HL-60 (cell line): Measurements from ENCODE around the gene TP53TG5.

ENCODE experiments used
- CTCF ChIP-seq: IDR thresholded peaks from one replicate; pipeline ENCODE4 v1.5.1; 2011; ENCODE audit warnings: low read length, control low read depth, inconsistent platforms; ENCODE audit not compliant: insufficient read depth
- GABPA ChIP-seq: IDR thresholded peaks from 2 replicates; pipeline ENCODE4 v1.6.1; 2012; ENCODE audit warnings: low read depth
- POLR2AphosphoS5 ChIP-seq: IDR thresholded peaks from 2 replicates; pipeline ENCODE4 v1.6.1; 2012; ENCODE audit warnings: low read depth
- REST ChIP-seq: IDR thresholded peaks from 2 replicates; pipeline ENCODE4 v1.6.1; 2012; ENCODE audit warnings: low read depth; ENCODE audit not compliant: insufficient replicate concordance
- SPI1 ChIP-seq: IDR thresholded peaks from 2 replicates; pipeline ENCODE4 v1.6.1; 2012; ENCODE audit warnings: low read depth, mild to moderate bottlenecking, borderline replicate concordance

- TF ChIP-seq REST (no peak), CTCF (no peak), GABPA (no peak), SPI1 (no peak), POLR2AphosphoS5 (no peak)
These were observed 32.8 kb downstream of the TP53TG5 start for GRCh38 chr20:45345104-45345936.
